Stimulated activated CD4-positive, alpha-beta T cell treated with anti-CD3 and anti-CD28 coated beads, TNF-alpha, amount 100 ng/mL, for 24 hours (primary cell): Measurements from ENCODE around the gene STRBP.
A peak's percentile ranks its signal among the peaks of the same experiment; 100 is the strongest.
"Not testable (repeated sequence)": the region's sequence is repeated elsewhere in the genome, so short reads cannot be mapped to it uniquely, and the experiment has no call there.

Source experiments
- DNase-seq, 3 experiments: peaks; one replicate each; pipeline ENCODE4 v3.0.0-alpha.2; 2020; ENCODE audit warnings: low read depth in 3 of 3

Gene STRBP

DNA sequence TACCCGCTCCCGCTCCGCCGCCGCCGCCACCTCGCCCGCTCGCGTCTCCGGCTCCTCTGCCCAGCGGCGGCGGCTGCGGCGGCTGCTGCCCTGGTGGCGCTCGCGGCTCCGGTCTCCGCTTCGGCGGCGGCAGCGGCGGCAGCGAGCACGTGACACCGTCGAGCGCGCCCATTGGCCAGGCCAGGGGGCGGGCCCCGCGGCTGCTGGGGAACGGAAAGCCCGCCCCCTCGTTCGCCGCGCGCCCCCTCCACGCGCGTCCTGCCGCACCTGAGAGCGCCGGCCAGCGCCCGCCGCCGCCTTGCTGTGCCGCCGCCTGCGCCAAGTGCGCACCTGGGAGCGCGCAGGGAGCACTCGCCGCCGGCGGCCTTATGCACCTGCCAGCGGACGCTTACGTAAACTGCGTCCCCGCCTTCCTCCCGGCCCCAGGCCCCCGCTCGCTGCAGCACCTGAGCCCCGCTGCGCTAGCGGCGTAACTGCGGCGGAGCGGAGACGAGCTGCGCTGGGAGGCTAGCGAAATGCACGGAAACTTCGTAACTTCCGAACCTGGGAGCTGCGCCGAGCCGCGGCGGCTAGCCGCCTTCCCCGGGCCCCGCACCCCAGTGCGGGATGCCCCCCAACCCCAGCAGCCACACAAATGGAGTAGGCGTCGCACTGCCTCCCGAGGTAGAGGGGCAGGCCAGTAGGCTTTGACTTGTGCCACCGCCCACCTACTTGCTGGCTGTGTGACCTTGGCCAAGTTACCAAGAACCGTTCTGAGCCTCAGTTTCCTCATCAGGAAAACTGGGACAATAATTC lies at the start of gene STRBP:
TSS of gene STRBP (minus strand) at position 122 of the 795 bp plus-strand sequence. CDS start 84,452 bp downstream, outside the sequence.
- DNase-seq = peak; percentile 78 to 90 (median 86)

DNA sequence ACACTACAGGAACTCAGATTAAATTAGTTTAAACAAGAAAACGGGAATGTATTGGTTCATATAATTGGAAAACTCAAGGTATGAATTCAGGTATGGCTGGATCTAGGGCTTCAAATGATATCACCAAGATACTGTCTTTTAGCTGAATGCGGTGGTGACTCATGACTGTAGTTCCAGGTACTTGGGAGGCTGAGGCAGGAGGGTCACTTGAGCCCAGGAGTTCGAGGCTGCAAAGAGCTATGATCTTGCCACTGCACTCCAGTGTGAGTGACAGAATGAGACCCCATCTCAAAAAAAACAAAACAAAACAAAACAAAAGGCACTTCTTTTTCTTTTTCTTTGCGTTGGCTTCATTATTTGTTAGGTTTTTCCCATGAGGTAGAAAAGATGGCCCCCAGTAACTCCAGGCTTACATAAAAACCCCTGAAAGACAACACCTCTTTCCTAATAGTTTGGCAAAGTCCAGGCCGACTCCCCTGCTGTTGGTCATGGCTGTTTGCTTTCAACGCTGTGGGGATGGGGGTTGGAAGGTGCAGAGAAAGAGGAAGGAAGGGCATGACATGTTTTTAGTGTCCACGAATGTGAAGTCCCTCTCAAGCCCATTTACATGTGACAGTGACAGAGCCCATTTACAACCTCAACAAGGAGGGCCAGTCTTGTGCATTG lies 47.8 kb upstream of the STRBP start:
- DNase-seq = no peak

DNA sequence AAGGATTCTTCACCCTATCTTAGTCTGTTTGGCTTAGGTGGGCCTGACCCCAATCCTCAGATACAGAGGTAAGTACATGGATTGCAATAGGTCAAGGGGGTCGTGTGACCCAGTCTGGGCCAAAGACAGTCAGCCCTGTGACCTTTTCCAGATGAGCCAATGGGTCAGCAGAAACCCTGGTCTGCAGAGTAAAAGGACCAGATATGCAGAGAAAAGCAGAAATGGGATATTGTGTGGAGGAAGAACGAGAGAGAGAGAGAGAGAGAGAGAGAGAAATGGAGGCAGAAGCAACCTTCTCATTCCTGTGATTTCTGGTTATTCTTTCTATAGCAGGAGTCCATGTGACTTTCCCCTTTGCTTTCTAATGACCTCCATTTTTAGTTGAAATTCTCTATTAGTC lies 47.2 kb upstream of the STRBP start:
- no peak for DNase-seq

DNA sequence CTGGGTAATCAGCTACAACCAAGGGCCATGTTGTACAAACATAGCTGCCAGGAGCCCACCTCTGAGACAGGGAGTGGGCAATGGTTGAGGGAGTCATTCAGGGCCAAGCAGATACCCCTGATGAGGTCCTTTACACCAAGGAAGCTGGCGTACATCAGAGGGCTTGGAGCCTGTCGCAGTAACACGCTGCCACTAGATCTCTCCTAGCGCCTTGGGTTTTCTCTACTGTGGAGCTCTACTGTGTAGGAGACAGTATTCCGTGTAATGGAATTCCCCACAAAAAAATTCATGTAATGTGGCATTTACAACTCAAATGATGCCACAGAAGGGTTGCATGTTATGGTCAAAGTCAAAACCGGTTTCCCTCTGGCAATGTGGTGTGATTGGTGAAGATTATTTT lies 46.2 kb upstream of the STRBP start:
- no peak for DNase-seq

DNA sequence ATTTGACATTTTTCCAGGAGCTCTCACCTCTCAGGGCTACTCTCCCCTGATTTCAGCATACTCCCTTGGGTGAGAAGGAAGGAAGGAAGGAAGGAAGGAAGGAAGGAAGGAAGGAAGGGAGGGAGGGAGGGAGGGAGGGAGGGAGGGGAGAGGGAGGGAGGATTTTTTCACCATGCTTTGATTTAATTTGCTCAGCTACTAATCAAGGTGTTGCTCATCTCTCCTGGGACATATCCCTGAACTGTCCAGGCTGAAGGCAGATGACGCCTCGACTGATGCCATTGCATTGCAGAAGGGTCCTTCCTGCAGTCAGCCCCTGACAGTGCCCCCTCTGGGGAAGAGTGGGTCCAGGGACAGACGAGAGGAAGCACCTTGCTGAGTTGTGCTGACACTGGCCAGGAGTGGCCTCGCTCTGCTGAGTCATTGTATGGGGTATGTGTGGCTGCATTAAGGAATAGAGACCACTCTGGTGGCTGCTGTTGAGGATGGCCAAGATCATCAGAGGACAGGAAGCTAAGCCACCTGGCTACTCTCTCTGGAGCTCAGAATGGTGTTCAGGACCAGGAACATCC lies 44.0 kb upstream of the STRBP start:
- DNase-seq = no peak

DNA sequence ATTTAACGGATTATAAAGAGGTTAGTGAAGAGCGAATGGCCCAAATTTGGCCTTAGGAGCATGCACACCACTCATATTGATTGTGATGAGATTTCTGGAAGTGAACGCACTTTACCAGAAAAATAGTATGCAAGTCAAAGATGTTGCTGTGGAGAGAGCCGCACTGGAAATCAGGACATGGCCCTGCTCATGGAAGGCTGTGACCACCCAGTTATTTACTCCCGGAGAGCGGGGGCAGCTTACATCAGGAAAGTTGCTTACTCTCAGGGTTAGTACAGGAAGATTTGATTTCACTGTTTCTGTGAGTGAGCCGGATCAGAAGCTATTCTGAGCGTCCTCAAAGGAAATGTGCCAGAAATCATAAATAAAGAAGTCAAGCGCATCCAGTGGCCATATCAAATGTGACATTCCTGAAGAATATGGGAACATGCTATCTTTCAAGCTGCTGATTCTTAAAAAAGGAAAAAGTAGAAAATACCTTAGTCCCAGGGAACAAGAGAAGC lies 42.9 kb upstream of the STRBP start:
- no peak for DNase-seq

DNA sequence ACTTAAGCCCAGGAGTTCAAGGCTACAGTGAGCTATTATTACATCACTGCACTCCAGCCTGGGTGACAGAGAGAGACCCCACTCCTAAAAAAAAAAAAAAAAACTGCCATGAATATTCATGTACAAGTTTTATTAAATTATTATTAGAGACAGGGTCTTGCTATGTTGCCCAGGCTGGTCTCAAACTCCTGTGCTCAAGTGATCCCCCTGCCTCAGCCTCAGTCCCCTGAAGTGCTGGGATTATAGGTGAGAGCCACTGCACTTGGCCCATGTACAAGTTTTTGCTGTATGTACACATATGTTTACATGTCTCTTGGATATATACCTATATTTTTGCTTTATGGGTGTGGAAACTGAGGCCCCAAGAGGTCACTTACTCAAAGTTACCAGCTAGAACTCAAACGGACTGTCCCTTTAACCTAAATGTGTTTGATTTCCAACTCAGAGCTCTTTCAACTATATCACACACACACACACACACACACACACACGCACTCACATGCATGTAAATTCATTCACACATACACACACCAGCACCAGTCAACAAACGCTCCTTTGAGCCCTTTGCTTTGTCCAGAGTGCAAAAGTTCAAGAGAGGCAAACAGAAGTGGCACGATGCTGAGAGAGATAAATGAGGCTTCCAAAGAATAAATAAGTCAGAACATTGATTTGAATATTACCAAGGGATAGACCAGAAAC lies 42.3 kb upstream of the STRBP start:
- no peak for DNase-seq

DNA sequence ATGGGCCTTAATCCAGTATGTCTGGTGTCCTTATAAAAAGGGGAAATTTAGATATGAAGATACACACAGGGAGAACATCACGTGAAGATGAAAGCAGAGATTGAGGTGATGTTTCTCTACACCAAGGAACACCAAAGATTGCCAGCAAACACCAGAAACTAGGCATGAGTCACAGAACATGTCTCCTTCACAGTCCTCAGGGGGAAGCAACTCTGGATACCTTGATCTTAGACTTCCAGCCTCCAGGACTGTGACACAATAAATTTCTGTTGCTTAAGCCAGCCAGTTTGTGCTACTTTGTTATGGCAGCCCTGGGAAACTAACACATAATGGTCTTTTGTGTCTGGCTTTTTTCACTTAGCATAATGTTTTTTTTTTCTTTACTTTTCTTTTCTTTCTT lies 41.2 kb upstream of the STRBP start:
- DNase-seq = no peak

DNA sequence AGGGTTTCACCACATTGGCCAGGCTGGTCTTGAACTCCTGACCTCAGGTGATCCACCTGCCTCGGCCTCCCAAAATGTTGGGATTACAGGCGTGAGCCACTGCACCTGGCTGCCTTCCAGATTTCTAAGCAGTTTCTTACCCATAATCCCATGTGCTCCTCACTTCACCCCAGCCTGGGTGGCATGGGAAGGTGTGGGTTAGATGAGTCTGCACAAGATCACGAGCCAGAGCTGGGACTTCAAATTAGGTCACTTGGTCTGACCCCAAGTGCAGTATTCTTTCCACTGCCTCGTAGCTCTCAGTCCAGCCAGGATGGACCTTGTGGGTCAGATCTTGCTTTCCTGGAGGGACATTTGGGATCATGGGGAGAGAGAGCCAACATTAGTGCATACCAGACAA lies 37.5 kb upstream of the STRBP start:
- no peak for DNase-seq

DNA sequence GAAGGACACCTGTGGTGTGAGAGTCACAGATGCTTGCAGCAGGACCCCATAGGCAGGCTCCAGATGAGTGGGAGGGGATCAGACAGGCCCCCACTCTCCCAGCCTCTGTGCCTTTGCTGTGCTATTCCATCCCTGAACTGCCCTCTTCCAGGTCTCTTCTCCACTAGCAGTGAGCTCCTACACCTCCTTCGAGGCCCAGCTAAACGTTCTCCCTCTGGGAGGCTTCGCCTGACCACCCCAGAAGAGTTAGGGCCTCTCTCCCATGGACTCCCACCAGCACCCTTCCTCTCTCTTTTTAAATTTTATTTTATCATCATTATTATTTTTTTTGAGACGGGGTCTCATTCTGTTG lies 35.9 kb upstream of the STRBP start:
- no peak for DNase-seq

DNA sequence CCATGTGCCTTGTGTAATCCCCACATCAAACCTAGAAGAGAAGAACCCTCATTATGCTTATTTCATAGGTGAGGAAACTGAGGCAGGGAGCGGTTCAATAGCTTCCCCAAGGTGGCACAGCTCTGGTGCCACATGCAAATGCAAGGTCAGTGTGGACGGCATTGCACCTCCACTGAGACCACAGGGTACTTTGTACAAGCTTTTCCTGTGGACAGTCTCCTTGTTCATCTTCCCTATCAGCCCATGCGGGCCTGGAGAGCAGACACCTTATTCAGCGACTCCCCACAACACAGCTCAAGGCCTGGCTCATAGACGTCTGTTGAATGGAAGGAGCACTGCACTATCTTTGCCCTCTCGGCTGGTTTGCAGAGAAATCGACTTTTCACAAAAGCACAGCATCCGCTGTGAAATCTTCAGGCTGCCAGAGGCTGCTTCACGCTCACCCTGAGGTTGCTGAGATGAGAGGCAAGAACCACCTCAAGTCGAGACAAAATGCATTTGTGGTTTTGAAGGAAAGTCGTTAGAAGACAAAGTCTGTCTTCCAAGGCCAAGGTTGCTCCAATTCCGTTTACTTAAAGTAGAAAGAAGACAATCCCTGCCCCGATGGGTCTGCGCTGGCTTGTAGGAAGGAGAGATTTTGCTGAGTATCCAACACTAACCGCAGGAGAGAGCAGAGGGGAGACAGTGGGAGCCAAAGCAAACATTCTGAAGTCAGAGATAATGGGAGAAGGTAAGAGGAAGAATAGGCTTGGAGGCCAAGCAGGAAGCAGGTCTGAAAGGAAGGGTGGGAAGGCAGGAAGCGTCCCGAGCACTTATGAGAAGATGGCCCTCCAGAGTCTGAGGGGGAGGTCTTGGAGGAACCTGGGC lies 34.2 kb upstream of the STRBP start:
- no peak for DNase-seq

DNA sequence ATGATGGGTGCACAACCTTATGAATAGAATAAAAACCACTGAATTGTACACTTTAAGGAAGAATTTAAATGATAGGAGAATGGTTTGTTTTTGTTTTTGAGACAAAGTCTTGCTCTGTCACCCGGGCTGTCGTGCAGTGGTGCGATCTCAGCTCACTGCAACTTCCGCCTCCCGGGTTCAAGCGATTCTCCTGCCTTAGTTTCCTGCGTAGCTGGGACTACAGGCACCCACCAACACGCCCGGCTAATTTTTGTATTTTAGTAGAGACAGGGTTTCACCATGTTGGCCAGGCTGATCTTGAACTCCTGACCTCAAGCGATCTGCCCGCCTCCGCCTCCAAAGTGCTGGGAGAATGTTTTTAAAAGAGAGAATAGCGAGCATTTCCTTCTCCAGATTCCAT lies 33.5 kb upstream of the STRBP start:
- DNase-seq = not testable (repeated sequence)

DNA sequence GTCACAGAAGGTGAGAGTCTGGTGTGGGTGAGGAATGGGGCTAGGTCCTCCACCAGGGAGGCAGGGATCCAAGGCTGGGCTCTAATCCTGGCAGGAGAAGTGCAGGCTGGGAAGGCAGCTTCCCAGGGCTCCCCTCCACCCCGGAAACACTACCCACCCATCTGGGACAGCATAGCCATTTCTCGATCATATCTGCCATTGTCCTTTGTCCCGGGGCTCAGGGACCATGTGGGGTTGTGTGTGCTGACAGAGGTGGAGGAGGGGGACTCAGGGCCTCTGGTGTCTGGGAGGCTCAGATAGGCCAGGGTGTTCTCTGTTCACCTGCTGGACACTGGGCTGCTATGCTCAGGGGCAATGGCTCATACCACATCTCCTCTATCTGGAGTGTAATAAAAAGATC lies 32.2 kb upstream of the STRBP start:
- DNase-seq = no peak

DNA sequence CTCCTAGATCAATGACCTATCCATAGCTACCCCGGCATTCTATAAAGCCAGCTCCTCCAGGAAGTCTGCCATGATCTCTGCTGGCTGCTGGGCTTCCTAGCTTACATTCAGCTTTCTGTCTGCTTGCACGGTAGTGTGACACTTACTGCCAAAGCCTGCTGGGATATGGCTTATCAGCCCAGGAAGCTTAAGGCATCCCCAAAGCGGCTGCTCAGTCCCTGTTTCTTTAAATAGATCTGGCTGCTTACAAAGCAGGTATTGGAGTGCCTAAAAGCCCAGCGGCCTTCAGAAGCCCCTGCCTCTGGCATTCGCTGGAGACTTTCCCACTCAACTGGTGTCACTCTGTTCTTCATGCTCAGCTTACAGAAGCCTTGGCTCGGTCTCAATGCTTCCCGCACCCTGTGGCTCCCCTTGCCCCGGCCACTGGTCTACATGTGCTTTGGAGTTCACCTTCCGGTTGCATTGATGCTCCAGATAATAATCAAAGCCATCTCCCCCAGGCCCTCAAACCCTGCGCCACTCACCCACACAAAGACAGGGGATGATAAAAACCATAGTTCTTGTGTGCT lies 31.3 kb upstream of the STRBP start:
- DNase-seq = no peak

DNA sequence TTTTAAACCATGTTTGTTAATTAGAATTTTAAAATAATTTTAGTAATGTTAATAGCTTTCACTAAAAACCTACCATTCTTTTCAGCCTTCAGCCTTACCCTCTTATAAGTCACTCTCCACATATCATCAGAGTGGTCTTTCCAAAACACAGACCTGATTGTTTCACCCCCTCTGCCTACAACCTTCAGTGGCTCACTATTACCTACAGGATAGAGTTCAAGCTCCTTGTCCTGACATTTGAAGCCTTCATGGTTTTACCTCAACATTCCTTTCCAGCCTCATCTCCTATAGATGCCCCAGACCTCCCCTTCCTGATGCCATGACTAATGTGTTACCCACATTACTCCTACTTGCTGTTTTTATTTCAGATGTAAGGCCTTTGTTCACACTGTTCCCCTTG lies 27.8 kb upstream of the STRBP start:
- DNase-seq = no peak

DNA sequence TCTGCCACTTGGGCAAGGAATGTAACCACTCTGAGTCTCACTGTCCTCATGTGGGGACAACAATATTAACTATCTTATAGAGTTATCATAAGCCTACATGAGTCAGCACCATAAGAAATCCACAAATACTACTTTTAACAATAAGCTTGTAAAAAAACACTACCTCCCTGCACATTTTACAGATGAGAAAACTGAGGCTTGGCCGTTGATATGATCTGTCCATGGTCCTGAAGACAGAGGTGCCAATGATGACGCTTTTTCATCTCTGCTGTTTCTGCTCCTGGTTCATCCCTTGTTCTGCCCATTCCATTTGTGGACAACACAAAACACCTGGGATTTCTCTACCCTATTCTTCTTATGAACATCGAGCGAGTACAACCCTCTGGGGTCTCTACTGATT lies 23.4 kb upstream of the STRBP start:
- DNase-seq = no peak

DNA sequence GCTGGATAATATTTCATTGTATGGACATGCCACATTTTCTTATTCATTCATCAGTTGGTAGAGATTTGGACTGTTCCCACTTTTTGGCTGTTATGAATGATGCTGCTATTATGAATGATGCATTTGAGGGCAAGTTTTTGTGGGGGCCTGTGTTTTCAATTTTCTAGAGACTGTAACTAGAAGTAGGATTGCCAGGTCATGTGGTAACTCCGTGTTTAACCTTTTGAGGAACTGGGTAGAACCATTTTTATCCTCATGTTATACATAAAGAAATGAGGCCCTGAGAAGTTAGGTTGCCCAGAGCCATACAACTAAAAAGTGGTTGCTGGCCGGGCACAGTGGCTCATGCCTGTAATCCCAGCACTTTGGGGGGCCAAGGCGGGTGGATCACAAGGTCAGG lies 22.4 kb upstream of the STRBP start:
- DNase-seq = no peak

DNA sequence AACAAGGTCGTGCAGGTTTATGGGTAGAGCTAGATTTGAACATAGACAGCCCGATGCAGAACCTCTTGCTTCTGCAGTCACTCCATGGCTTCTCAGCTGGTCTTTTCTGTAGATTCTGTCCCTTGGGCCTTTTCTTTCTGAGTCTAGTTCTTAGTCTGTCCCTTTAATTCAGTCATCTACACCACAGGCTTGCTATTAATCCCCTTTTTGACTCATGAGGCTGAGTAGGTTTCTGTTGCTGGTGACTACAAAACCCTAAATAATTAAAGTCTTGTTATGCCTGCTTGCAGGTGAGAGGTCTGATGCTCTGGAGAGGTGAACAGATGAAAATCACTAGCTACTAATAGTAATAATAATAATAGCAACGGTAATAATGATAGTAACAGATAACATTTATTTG lies 19.3 kb upstream of the STRBP start:
- DNase-seq = no peak

DNA sequence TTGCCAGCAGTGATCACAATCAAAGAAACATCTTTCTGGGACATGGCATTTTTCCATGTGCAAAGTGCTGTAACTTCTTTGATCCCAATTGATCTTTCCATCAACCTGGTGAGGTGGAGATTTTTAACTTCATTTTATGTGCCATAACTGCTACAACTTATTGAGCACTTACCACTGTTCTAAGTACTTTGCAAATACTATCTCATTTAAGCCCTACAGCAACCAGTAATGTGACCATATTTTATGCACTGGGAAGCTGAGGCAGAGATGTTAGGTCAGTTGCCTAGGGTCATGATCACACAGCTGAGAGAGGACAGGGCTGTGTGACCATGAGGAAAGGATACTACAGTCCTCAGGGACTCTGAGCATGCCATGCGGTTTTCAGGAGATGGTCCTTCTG lies 17.9 kb upstream of the STRBP start:
- no peak for DNase-seq

DNA sequence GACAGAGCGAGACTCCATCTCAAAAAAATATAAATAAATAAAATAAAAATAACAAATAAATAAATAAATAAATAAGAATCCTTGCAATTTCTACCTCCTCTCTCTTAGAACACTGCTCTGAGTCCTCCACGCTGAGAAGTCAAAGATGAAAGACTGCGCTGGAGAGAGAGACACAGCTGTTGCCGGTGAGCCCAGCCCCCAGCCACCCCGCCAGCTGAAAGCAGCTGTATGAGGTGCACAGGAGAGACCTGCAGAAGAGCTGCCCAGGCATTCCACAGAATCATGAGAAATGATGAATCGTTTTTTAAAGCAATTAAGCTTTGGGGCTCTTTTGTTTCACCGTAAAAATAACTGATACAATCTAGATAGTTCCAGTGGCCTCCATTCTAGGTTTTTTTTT lies 16.3 kb upstream of the STRBP start:
- no peak for DNase-seq

DNA sequence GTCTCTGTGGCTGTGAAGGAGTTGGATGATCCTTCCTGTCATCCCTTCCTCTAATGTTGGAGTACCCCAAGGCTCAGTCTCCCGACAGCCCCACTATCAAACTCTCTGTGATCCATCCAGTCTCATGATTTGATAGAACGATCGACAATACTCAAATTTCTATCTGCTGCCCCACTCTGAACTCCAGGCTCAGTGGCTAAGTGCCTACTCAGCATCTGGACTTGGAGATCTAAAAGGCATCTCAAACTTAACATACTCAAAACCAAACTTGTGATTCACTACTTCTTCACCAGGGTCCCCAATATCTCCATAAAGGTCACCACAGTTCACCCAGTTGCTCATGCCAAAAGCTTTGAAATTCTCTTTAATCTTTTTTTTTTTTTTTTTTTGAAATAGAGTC lies 15.1 kb upstream of the STRBP start:
- no peak for DNase-seq
